Neural progenitor cell (in vitro differentiated cells): ENCODE measurements around the gene LRRC37A2.
"Not testable (repeated sequence)": the region's sequence is repeated elsewhere in the genome, so short reads cannot be mapped to it uniquely, and the experiment has no call there.

Source experiments
- CTCF ChIP-seq: fragments of 200-600 bp; sonication (generic); IDR thresholded peaks from 2 replicates; pipeline ENCODE4 v1.5.1; 2017; ENCODE audit warnings: antibody characterized with exemption, mild to moderate bottlenecking
- EZH2 ChIP-seq: fragments of 200-600 bp; sonication (generic); IDR thresholded peaks from 2 replicates; pipeline ENCODE4 v1.6.1; 2017; ENCODE audit warnings: antibody characterized with exemption, mild to moderate bottlenecking, moderate library complexity
- EZH2phosphoT487 ChIP-seq: fragments of 200-600 bp; sonication (generic); IDR thresholded peaks from 2 replicates; pipeline ENCODE4 v1.6.1; 2017; ENCODE audit warnings: antibody characterized with exemption

GRCh38 chr17:46475583-46475982 is 36.7 kb upstream of the LRRC37A2 start:
- TF ChIP-seq CTCF, EZH2, EZH2phosphoT487: not testable (repeated sequence)
